GM12864 (cell line): ENCODE data around the gene TMEM108.

Source experiments
- DNase-seq: peaks from one replicate; pipeline ENCODE4 v3.0.0-alpha.2; 2011; ENCODE audit warnings: low read depth
- H3K4me3 ChIP-seq: 2 replicates; pipeline ENCODE4 v1.5.1; 2011; ENCODE audit warnings: mild to moderate bottlenecking, low read depth, low read length, control low read depth
- TF ChIP-seq, protein P1 (sequence below): IDR thresholded peaks from 2 replicates; pipeline ENCODE4 v1.5.1; 2011; ENCODE audit warnings: low read depth, mild to moderate bottlenecking, moderate library complexity, low read length, control low read depth, inconsistent platforms; ENCODE audit errors: missing control alignments

Gene TMEM108

GRCh38 chr3:133054586-133054985, 16.4 kb downstream of the TMEM108 start:
- no peak overlapping the region for H3K4me3 ChIP-seq
- TF ChIP-seq, protein P1, sequence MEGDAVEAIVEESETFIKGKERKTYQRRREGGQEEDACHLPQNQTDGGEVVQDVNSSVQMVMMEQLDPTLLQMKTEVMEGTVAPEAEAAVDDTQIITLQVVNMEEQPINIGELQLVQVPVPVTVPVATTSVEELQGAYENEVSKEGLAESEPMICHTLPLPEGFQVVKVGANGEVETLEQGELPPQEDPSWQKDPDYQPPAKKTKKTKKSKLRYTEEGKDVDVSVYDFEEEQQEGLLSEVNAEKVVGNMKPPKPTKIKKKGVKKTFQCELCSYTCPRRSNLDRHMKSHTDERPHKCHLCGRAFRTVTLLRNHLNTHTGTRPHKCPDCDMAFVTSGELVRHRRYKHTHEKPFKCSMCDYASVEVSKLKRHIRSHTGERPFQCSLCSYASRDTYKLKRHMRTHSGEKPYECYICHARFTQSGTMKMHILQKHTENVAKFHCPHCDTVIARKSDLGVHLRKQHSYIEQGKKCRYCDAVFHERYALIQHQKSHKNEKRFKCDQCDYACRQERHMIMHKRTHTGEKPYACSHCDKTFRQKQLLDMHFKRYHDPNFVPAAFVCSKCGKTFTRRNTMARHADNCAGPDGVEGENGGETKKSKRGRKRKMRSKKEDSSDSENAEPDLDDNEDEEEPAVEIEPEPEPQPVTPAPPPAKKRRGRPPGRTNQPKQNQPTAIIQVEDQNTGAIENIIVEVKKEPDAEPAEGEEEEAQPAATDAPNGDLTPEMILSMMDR = no peak
- no peak for DNase-seq

GRCh38 chr3:133055339-133055738, 17.1 kb downstream of the TMEM108 start:
- H3K4me3 ChIP-seq = no peak overlapping the region
- TF ChIP-seq, protein P1 = no peak
- no peak for DNase-seq

GRCh38 chr3:133058243-133058642, 20.1 kb downstream of the TMEM108 start:
- TF ChIP-seq, protein P1 = no peak
- no peak overlapping the region for H3K4me3 ChIP-seq
- DNase-seq = no peak

DNA sequence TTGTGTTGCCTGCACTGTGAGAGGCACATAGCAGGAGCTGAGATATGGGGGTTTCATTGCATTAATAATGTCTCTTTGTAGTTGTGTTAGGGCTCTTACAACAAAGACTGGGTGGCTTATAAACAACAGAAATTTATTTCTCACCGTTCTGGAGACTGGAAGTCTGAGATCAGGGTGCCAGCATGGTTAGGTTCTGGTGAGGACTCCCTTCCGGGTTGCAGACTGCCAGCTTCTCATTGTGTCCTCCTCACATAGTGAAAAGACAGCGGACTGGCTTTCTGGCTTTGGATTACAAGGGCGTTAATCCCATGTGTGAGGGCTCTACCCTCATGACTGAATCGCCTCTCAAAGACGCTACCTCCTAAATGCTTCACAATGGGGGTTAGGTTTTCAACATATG, 20.6 kb downstream of the TMEM108 start:
- no peak overlapping the region for H3K4me3 ChIP-seq
- no peak for DNase-seq

GRCh38 chr3:133065193-133065961, 27.2 kb downstream of the TMEM108 start:
- H3K4me3 ChIP-seq = no peak overlapping the region
- TF ChIP-seq, protein P1 = no peak
- no peak for DNase-seq

More for the DNA sequence above, 20.6 kb downstream of the TMEM108 start:
- TF ChIP-seq, protein P1 = no peak

DNA sequence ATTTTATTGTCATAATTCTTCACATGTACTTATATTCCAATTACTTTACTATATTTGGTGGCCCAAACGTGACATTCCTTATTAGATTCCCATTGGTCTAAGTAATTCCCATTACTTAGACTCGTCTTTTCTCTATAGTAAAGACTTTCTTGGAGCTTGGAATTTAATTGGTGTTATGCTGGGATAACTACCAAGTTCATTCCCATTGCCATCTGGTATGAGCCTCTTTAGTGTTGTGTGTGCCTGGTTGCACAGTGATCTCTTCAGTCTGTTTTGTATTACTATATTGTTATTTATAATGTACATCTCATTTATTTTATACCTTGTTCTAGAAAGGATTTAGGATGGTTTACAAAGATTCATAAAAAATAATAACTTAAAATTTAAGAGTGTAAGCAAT, 27.8 kb downstream of the TMEM108 start:
- TF ChIP-seq, protein P1 = no peak
- H3K4me3 ChIP-seq = no peak overlapping the region
- DNase-seq = no peak
